ENCODE results near the gene SUN1. TPM values are rescaled to one million over a fixed set of nuclear protein-coding genes. Genes with fewer than 3 reads are reported as not detected.

Gene SUN1
- total and polyA plus RNA-seq, 2 of the 8 experiments (the other 6 are each of a cell fraction or from before 2014, with no cell fraction given), result 108 to 158 TPM

- DNase-seq (ENCODE audit: low read depth in 1 of 2, low spot score in 2 of 2) (peak; percentile 89 to 92), FAIRE-seq (no peak)
- Histone ChIP-seq H2BK5ac (ENCODE audit: low read depth, low read length) (peak overlapping the region; percentile 44; the same call in 1 of the 2 replicates), H4K5ac (ENCODE audit: insufficient read length, low read depth, low read length) (peak overlapping the region; percentile 72), H3K4me3 (ENCODE audit: extremely low read depth in 1 of 4, insufficient read depth in 2 of 4, low read depth in 3 of 4, low read length in 4 of 4) (peak overlapping the region in 2 of 4 experiments; percentile 1 to 48; a peak in 2 of 8 replicates), H3K79me1 (ENCODE audit: low read depth, low read length) (no peaks in the 10 kb centered on the region; the same call in 1 of the 2 replicates), H3K4ac (replicated peaks; ENCODE audit: insufficient read length, low read depth, low read length) (no peak overlapping the region), H3K9ac (replicated peaks in 1 of 4; ENCODE audit: extremely low read depth in 1 of 4, low read depth in 3 of 4, low read length in 3 of 4) (peak overlapping the region in 1 of 4 experiments; percentile 26; a peak in 1 of 7 replicates), H2BK120ac (replicated peaks; ENCODE audit: low read depth, low read length) (no peak overlapping the region), H2BK15ac (ENCODE audit: low read length) (no peak overlapping the region), H2BK12ac (ENCODE audit: low read depth, low read length) (no peak overlapping the region), H4K20me1 (replicated peaks in 1 of 2; ENCODE audit: control insufficient read depth in 1 of 2, insufficient read depth in 2 of 2, low read length in 2 of 2) (peaks cover 1 to 3% of the 10 kb centered on the region in 2 experiments), H4K8ac (ENCODE audit: extremely low read depth, insufficient read depth, low read length) (peak overlapping the region; percentile 89), H3K14ac (ENCODE audit: insufficient read length) (no peak overlapping the region), H2AK5ac (ENCODE audit: low read depth, low read length) (no peak overlapping the region), H3K4me2 (ENCODE audit: insufficient read depth in 1 of 2, low read depth in 2 of 2, low read length in 2 of 2) (peak overlapping the region; percentile 43 to 60; a peak in 2 of 4 replicates), H4K91ac (replicated peaks; ENCODE audit: insufficient read length, low read length) (no peak overlapping the region), H3K56ac (replicated peaks; ENCODE audit: insufficient read length, low read depth, low read length) (no peak overlapping the region), H2BK20ac (ENCODE audit: low read length) (no peak overlapping the region), H3K79me2 (ENCODE audit: control insufficient read depth in 1 of 2, insufficient read depth in 2 of 2, low read length in 2 of 2) (no peaks in the 10 kb centered on the region), H3K23ac (ENCODE audit: insufficient read length) (no peak overlapping the region), H3K36me3 (ENCODE audit: control insufficient read depth in 2 of 4, insufficient read depth in 4 of 4, low read length in 3 of 4) (peaks cover 0 to 11% (median 1%) of the 10 kb centered on the region in 4 experiments; a peak in 5 of 8 replicates), H3K18ac (ENCODE audit: extremely low read depth, low read length) (no peak overlapping the region; the same call in none of the 2 replicates), H3K23me2 (ENCODE audit: low read depth, low read length) (no peaks in the 10 kb centered on the region), H3K27me3 (replicated peaks in 1 of 4; ENCODE audit: control insufficient read depth in 3 of 4, extremely low read depth in 1 of 4, insufficient read depth in 3 of 4, low read length in 3 of 4) (peaks cover 0 to 4% (median 3%) of the 10 kb centered on the region in 4 experiments; a peak in 2 of 7 replicates), H3K27ac (ENCODE audit: low read depth, low read length) (no peak overlapping the region), H3K4me1 (replicated peaks in 1 of 4; ENCODE audit: control insufficient read depth in 3 of 4, insufficient read depth in 4 of 4, low read length in 3 of 4) (peaks cover 0 to 8% (median 4%) of the 10 kb centered on the region in 4 experiments; a peak in 5 of 7 replicates), H2AFZ (ENCODE audit: low read length) (no peak overlapping the region), H3K9me3 (ENCODE audit: insufficient read depth in 2 of 2, low read depth in 1 of 2, low read length in 1 of 2) (no peaks in the 10 kb centered on the region)
- POLR2A ChIA-PET (ENCODE audit: partially characterized antibody), result interaction anchor here (0.6 to 1.8 kb wide), 4 partner anchors 12 to 49 kb away, joined by 3 to 4 read pairs (median 3); partner anchors contain the start of gene GET4
- WGBS, 2 experiments (ENCODE audit: extremely low coverage in 1 of 2, insufficient coverage in 1 of 2, insufficient read length in 1 of 2, insufficient replicate concordance in 2 of 2, low coverage in 1 of 2, low lambda C conversion rate in 2 of 2, missing lambda C conversion rate in 1 of 2), result 31% methylated on average over 11 of the region's 24 CpGs; no CpG with 5 or more reads in 1 of the 2 experiments
- CTCF ChIA-PET (ENCODE audit: partially characterized antibody), result interaction anchor here (0.6 to 1.5 kb wide), 5 partner anchors 8 to 127 kb away, joined by 3 to 6 read pairs (median 4); no protein-coding TSS in a partner anchor
- no peak for TF ChIP-seq EZH2 (IDR thresholded peaks at IDR 0.05; ENCODE audit: low read depth, low read length, severe bottlenecking)
- no peak for TF ChIP-seq HDAC6 (IDR thresholded peaks at IDR 0.05; ENCODE audit: low read depth, low read length)
- 0 out of 2 replicates have a peak, but pooled peaks have one; percentile 23 for TF ChIP-seq SP4 (IDR thresholded peaks at IDR 0.05; ENCODE audit: low read length)
- 0 out of 3 replicates have a peak, but pooled peaks of 1 of the 2 experiments have one; percentile 29 for TF ChIP-seq POLR2A (IDR thresholded peaks at IDR 0.05; ENCODE audit: control extremely low read depth in 1 of 2, low read depth in 2 of 2, low read length in 2 of 2)
- peak; percentile 30 to 78; a peak in 1 of 4 replicates for TF ChIP-seq SIN3A (conservative IDR thresholded peaks at IDR 0.05 in 1 of 2, IDR thresholded peaks at IDR 0.05 in 1 of 2; ENCODE audit: low read depth in 1 of 2, low read length in 2 of 2)
- no peak for TF ChIP-seq POU5F1 (IDR thresholded peaks at IDR 0.05; ENCODE audit: low read depth, low read length)
- no peak for TF ChIP-seq SP1 (IDR thresholded peaks at IDR 0.05; ENCODE audit: low read depth, low read length)
- no peak for TF ChIP-seq SIX5 (IDR thresholded peaks at IDR 0.05; ENCODE audit: low read depth, low read length)
- TF ChIP-seq USF2 (IDR thresholded peaks at IDR 0.05; ENCODE audit: low read length), result no peak
- TF ChIP-seq TAF1 (IDR thresholded peaks at IDR 0.05; ENCODE audit: low read depth, low read length), result 0 out of 2 replicates have a peak, but pooled peaks have one; percentile 30
These were observed 69.3 kb downstream of the SUN1 start for GRCh38 chr7:901388-902154.
